Coronary artery (tissue), 2 donors: ENCODE data around the gene FHOD1.
A peak's percentile ranks its signal among the peaks of the same experiment; 100 is the strongest.

ENCODE experiments used
- DNase-seq: peaks from one replicate; pipeline ENCODE4 v3.0.0-alpha.2; 2017; ENCODE audit warnings: low spot score
- H3K27ac ChIP-seq, 2 donors: fragments of 200-600 bp; sonication (generic); one replicate each; pipeline ENCODE4 v1.5.1; 2016 to 2019
- H3K4me3 ChIP-seq: fragments of 200-600 bp; sonication (generic); 2 replicates; pipeline ENCODE4 v1.5.1; 2016; ENCODE audit warnings: mild to moderate bottlenecking, moderate library complexity
- TF ChIP-seq, protein P1 (sequence below): fragments of 200-600 bp; sonication (generic); IDR thresholded peaks from one replicate; pipeline ENCODE4 v1.5.1; 2019; ENCODE audit warnings: antibody characterized with exemption

FHOD1 gene

DNA sequence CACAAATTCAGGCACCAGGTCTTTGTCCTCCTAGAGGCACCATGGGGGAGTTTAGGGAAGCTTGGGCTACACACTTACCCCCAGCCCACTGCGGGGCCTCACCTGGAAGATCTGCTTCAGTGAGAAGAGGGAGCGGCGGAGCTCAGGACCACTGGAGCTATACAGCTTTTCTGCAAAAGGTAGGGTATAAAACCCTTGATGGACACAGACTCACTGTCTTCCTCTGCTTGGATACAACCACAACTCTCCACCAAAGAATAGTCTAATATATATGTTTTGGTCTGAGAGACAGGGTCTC is 9.1 kb downstream of the FHOD1 start:
- DNase-seq = no peak
- H3K27ac ChIP-seq = no peak overlapping the region
- TF ChIP-seq, protein P1, sequence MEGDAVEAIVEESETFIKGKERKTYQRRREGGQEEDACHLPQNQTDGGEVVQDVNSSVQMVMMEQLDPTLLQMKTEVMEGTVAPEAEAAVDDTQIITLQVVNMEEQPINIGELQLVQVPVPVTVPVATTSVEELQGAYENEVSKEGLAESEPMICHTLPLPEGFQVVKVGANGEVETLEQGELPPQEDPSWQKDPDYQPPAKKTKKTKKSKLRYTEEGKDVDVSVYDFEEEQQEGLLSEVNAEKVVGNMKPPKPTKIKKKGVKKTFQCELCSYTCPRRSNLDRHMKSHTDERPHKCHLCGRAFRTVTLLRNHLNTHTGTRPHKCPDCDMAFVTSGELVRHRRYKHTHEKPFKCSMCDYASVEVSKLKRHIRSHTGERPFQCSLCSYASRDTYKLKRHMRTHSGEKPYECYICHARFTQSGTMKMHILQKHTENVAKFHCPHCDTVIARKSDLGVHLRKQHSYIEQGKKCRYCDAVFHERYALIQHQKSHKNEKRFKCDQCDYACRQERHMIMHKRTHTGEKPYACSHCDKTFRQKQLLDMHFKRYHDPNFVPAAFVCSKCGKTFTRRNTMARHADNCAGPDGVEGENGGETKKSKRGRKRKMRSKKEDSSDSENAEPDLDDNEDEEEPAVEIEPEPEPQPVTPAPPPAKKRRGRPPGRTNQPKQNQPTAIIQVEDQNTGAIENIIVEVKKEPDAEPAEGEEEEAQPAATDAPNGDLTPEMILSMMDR = no peak
- no peak overlapping the region for H3K4me3 ChIP-seq

DNA sequence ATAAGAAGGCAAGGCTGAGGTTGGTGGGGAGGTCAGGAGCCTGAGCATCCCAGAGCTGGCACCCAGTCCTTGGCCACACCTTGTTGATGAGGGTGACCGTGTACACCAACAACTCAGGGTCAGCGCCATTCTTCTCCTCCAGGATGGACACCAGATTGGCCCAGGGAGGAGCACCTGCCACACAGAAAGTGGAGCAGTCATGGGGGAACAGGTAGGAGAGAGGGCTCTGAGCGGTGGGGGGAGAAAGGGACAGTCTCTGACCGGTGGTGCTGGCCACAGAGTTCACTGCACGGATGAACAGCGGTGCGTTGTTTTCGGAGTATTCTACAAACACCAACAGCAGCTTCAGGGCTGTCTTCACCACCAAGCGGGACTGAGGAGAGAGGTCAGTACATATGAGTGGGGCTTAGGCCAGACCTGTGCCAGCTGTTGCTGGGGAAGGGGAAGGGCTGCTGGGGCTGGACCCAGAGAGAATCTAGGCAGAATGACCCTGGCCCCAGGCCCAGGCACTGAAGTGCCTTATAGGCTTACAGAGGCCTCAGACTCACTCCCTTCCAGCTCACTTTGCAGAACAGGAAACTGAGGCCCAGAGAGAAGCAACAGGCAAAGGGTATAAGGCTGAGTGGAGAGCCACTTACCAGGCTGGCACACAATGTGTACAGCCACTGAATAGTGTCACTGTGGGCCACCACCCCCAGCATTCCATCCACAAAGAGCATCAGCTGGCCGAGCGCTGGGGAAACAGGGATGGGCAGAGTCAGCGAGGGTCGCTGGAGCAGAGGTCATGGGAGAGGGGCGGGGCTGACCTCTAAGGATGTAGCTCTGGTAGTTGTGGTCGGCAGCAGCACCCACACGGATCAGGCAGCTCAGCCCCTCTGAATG is 9.6 kb downstream of the FHOD1 start:
- Histone ChIP-seq H3K27ac (no peak overlapping the region), H3K4me3 (no peak overlapping the region)
- no peak for DNase-seq
- TF ChIP-seq, protein P1 = no peak

DNA sequence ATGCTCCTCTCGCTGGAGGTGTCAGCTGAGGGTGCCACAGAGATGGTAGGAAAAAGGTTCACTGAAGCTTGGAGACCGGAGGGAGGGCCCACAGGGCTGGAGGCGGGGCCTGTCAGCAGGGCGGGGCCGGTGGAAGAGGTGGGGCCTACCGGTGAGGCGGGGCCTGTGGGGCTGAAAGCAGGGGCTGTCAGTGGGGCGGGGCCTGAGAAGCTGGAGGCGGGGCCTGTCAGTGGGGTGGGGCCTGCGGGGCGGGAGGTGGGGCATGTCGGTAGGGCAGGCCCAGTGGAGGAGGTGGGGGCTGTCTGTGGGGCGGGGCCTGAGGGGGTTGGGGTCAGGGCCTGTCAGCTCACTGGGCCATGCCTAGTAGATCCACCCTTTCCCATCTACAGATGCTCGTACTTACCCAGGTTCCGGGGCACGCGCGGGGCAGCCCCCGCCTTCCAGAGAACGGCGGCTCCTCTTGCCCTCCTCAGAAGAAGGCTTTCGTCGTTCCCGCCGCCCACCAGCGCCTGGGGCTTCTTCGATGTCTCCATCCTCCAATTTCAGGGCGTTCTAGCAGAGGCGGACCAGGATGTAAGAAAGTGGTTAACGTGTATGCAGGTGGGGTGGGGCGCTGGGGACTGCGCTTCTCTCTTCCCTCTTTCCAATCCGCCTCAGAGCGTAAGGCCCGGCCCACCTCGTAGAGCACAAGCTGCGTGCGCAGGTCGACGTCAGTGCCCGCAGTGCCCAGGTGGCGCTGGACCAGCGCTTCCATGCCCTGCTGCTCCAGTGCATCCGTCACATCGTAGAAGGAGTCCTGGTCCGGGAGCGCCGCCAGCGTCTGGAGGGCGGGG is 10.5 kb downstream of the FHOD1 start:
- H3K4me3 ChIP-seq = no peak overlapping the region
- TF ChIP-seq, protein P1 = no peak
- DNase-seq = peak; percentile 74
- H3K27ac ChIP-seq = no peak overlapping the region

DNA sequence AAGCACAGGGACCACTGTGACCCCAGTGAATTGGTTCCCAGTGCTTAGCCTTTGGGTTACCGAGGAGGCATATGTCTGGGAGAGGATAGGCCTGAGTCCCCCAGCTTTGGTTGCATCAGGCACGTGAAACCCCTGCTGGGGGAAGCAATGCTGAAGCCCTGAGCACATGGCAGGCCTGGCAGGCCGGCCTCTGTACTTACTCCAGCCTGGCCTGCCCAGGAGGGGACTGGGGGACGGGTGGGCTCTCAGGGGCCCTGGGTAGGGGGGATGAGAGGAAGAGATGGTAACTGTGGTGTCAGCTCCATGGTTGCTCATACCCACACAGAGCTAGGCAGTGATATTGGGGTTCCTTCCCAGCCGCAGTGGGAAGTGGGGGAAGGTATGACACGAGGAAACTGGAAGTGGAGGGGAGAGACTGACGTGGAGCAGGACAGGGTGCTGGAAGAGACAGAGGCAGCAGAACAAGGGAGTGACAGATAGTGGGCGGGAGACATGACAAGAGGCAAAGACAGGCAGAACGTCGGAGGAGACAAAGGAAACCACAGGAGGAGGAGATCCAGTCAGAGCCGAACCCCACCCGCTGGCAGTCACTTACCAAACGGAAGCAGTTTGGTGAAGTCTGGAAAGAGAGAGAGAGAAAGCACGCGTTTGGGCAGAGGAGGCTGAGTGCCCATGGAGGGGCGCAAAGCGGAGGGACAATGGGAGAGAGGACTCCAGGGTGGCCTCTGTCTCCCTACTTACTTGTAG is 11.3 kb downstream of the FHOD1 start:
- no peak overlapping the region for H3K27ac ChIP-seq
- H3K4me3 ChIP-seq = no peak overlapping the region
- TF ChIP-seq, protein P1 = no peak
- no peak for DNase-seq

DNA sequence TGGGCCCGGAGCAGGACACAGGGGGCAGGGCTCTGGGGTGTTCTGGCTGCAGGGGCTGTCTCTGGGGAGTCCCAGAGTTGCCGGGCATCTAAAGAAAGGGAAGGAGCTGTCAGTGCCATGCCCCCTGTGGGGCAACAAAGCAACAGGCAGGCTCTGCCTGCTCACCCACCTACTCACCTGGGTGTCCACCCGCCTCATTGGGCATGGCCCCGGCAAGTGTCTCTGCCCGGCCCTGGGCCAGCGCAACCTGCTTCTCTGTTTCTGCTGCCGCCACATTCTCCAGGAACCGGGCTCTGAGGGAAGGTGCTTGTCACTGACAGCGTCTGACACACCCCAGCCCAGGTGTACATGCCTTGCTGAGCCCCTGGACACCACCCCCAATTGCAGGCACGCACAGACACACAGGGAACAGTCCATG is 13.1 kb downstream of the FHOD1 start:
- TF ChIP-seq, protein P1 = no peak
- Histone ChIP-seq H3K4me3 (no peak overlapping the region), H3K27ac (no peak overlapping the region)
- no peak for DNase-seq

DNA sequence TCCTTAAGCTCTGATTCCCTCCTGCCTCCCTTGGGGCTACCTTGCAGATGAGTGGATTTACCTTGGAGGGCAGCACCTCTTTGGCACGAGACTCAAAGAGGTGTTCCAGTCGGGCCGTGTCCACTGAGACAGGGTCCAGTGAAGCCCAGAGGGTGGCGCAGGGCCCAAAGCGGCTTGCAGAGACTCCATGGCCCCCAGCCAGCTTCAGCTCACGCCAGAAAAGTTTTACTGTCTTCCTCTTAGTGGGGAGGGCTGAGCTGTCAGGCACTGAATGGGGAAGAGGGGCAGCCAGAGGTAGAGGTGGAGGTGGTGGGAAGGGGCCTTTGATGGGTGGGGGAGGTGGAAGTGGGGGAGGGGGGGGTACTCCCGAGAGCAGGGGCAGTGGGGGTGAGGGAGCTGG is 13.7 kb downstream of the FHOD1 start:
- TF ChIP-seq, protein P1 = no peak
- DNase-seq = no peak
- Histone ChIP-seq H3K27ac (no peak overlapping the region), H3K4me3 (no peak overlapping the region)
